HG03135 (cell line): ENCODE measurements around the gene PSMA1.
A peak's percentile ranks its signal among the peaks of the same experiment; 100 is the strongest.
"Not testable (repeated sequence)": the region's sequence is repeated elsewhere in the genome, so short reads cannot be mapped to it uniquely, and the experiment has no call there.

Source experiments
- ATAC-seq: cut with Tn5 transposase; IDR thresholded peaks from one replicate; pipeline ENCODE4 v1.9.1; 2021; ENCODE audit warnings: mild to moderate bottlenecking, moderate library complexity; ENCODE audit not compliant: unreplicated experiment

PSMA1 gene

GRCh38 chr11:14519917-14520746, at the start of gene PSMA1:
TSS of gene PSMA1 (minus strand) at chr11:14520386. CDS start at chr11:14520299, 87 bp downstream.
- ATAC-seq = peak; percentile 94

GRCh38 chr11:14569516-14569915, 49.3 kb upstream of the PSMA1 start:
- not testable (repeated sequence) for ATAC-seq

GRCh38 chr11:14567064-14567651, 47.0 kb upstream of the PSMA1 start:
- ATAC-seq = no peak

GRCh38 chr11:14566331-14567063, 46.3 kb upstream of the PSMA1 start:
- no peak for ATAC-seq

GRCh38 chr11:14565845-14566244, 45.7 kb upstream of the PSMA1 start:
- ATAC-seq = no peak

- no peak for ATAC-seq
Measured at GRCh38 chr11:14555818-14556217, 35.6 kb upstream of the PSMA1 start.

- no peak for ATAC-seq
Measured at GRCh38 chr11:14554959-14555358, 34.8 kb upstream of the PSMA1 start.

GRCh38 chr11:14552089-14552488, 31.9 kb upstream of the PSMA1 start:
- no peak for ATAC-seq

GRCh38 chr11:14551380-14551779, 31.2 kb upstream of the PSMA1 start:
- ATAC-seq = no peak

- ATAC-seq = no peak
Measured at GRCh38 chr11:14549891-14550290, 29.7 kb upstream of the PSMA1 start.

- no peak for ATAC-seq
Measured at GRCh38 chr11:14547440-14547839, 27.3 kb upstream of the PSMA1 start.

GRCh38 chr11:14546672-14547071, 26.5 kb upstream of the PSMA1 start:
- ATAC-seq = no peak

- ATAC-seq = peak; percentile 79
Measured at GRCh38 chr11:14544611-14545010, 24.4 kb upstream of the PSMA1 start.

GRCh38 chr11:14543260-14543659, 23.1 kb upstream of the PSMA1 start:
- ATAC-seq = no peak

- ATAC-seq = no peak
Measured at GRCh38 chr11:14542324-14542723, 22.1 kb upstream of the PSMA1 start.

- ATAC-seq = no peak
Measured at GRCh38 chr11:14541192-14541947, 21.2 kb upstream of the PSMA1 start.

- no peak for ATAC-seq
Measured at GRCh38 chr11:14539982-14540421, 19.8 kb upstream of the PSMA1 start.

GRCh38 chr11:14538926-14539554, 18.9 kb upstream of the PSMA1 start:
- ATAC-seq = no peak

GRCh38 chr11:14538271-14538925, 18.2 kb upstream of the PSMA1 start:
- ATAC-seq = no peak

- peak; percentile 71 for ATAC-seq
Measured at GRCh38 chr11:14537134-14537599, 17.0 kb upstream of the PSMA1 start.
